Measurements from ENCODE around the gene BASP1.
A peak's percentile ranks its signal among the peaks of the same experiment; 100 is the strongest.

The BASP1 gene

GRCh38 chr5:17183831-17184230 lies 33.6 kb upstream of the BASP1 start:
- Histone ChIP-seq H3K27ac (replicated peaks) (peak overlapping the region; percentile 79), H3K27me3 (ENCODE audit: insufficient read depth, poor library complexity, severe bottlenecking) (no peaks in the 10 kb centered on the region)

GRCh38 chr5:17184588-17184987 lies 32.8 kb upstream of the BASP1 start:
- peak overlapping the region; percentile 79 for H3K27ac ChIP-seq (replicated peaks)
- peak in 1 of 2 experiments; percentile 28 for DNase-seq (ENCODE audit: low read depth in 1 of 2, low spot score in 1 of 2)
- TF ChIP-seq, protein P1, sequence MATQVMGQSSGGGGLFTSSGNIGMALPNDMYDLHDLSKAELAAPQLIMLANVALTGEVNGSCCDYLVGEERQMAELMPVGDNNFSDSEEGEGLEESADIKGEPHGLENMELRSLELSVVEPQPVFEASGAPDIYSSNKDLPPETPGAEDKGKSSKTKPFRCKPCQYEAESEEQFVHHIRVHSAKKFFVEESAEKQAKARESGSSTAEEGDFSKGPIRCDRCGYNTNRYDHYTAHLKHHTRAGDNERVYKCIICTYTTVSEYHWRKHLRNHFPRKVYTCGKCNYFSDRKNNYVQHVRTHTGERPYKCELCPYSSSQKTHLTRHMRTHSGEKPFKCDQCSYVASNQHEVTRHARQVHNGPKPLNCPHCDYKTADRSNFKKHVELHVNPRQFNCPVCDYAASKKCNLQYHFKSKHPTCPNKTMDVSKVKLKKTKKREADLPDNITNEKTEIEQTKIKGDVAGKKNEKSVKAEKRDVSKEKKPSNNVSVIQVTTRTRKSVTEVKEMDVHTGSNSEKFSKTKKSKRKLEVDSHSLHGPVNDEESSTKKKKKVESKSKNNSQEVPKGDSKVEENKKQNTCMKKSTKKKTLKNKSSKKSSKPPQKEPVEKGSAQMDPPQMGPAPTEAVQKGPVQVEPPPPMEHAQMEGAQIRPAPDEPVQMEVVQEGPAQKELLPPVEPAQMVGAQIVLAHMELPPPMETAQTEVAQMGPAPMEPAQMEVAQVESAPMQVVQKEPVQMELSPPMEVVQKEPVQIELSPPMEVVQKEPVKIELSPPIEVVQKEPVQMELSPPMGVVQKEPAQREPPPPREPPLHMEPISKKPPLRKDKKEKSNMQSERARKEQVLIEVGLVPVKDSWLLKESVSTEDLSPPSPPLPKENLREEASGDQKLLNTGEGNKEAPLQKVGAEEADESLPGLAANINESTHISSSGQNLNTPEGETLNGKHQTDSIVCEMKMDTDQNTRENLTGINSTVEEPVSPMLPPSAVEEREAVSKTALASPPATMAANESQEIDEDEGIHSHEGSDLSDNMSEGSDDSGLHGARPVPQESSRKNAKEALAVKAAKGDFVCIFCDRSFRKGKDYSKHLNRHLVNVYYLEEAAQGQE (IDR thresholded peaks at IDR 0.05; ENCODE audit: insufficient replicate concordance, low read depth): no peak
- TF ChIP-seq POLR2AphosphoS5 (IDR thresholded peaks at IDR 0.05; ENCODE audit: low read depth) (no peak), SPI1 (IDR thresholded peaks at IDR 0.05; ENCODE audit: borderline replicate concordance, low read depth) (peak; percentile 41; the same call in 1 of the 2 replicates), GABPA (IDR thresholded peaks at IDR 0.05; ENCODE audit: low read depth) (no peak), CTCF (IDR thresholded peaks at IDR 0.05; ENCODE audit: insufficient read depth, low read length) (no peak)
- H3K4me3 ChIP-seq (replicated peaks; ENCODE audit: insufficient read depth, low read length): no peak overlapping the region
- no peaks in the 10 kb centered on the region for H3K27me3 ChIP-seq (ENCODE audit: insufficient read depth, poor library complexity, severe bottlenecking)

More at GRCh38 chr5:17183831-17184230, 33.6 kb upstream of the BASP1 start:
- TF ChIP-seq CTCF (IDR thresholded peaks at IDR 0.05; ENCODE audit: insufficient read depth, low read length): no peak
- TF ChIP-seq POLR2AphosphoS5 (IDR thresholded peaks at IDR 0.05; ENCODE audit: low read depth): no peak
- TF ChIP-seq GABPA (IDR thresholded peaks at IDR 0.05; ENCODE audit: low read depth): no peak
- TF ChIP-seq, protein P1 (IDR thresholded peaks at IDR 0.05; ENCODE audit: insufficient replicate concordance, low read depth): no peak
- no peak for TF ChIP-seq SPI1 (IDR thresholded peaks at IDR 0.05; ENCODE audit: borderline replicate concordance, low read depth)
- H3K4me3 ChIP-seq (replicated peaks; ENCODE audit: insufficient read depth, low read length): no peak overlapping the region
- no peak for DNase-seq (ENCODE audit: low read depth in 1 of 2, low spot score in 1 of 2)

- no peak for DNase-seq (ENCODE audit: low read depth in 1 of 2, low spot score in 1 of 2)
- Histone ChIP-seq H3K4me3 (replicated peaks; ENCODE audit: insufficient read depth, low read length) (no peak overlapping the region), H3K27me3 (ENCODE audit: insufficient read depth, poor library complexity, severe bottlenecking) (no peaks in the 10 kb centered on the region), H3K27ac (replicated peaks) (peak overlapping the region; percentile 79)
- no peak for TF ChIP-seq SPI1 (IDR thresholded peaks at IDR 0.05; ENCODE audit: borderline replicate concordance, low read depth)
- TF ChIP-seq, protein P1 (IDR thresholded peaks at IDR 0.05; ENCODE audit: insufficient replicate concordance, low read depth): no peak
- no peak for TF ChIP-seq GABPA (IDR thresholded peaks at IDR 0.05; ENCODE audit: low read depth)
- no peak for TF ChIP-seq POLR2AphosphoS5 (IDR thresholded peaks at IDR 0.05; ENCODE audit: low read depth)
- TF ChIP-seq CTCF (IDR thresholded peaks at IDR 0.05; ENCODE audit: insufficient read depth, low read length): no peak
These were observed 32.1 kb upstream of the BASP1 start for GRCh38 chr5:17185349-17185748.
